GM23338 (cell line): Measurements from ENCODE around the gene SPECC1. TPM values are rescaled to one million over a fixed set of nuclear protein-coding genes. Genes with fewer than 3 reads are reported as not detected.
A peak's percentile ranks its signal among the peaks of the same experiment; 100 is the strongest.

Experiments used
- ATAC-seq: fragments of 200-7000 bp; cut with Tn5 transposase; 3 replicates; pipeline ENCODE4 v1.9.1; 2020
- DNase-seq: peaks from one replicate; pipeline ENCODE4 v3.0.0-alpha.2; 2015; ENCODE audit warnings: low spot score
- H2AFZ ChIP-seq: fragments of 200-600 bp; sonication (generic); 2 replicates; pipeline ENCODE4 v1.8.0; 2016; ENCODE audit warnings: antibody characterized with exemption, mild to moderate bottlenecking, moderate library complexity
- H3F3A ChIP-seq: fragments of 200-600 bp; sonication (generic); replicated peaks from 2 replicates; pipeline ENCODE4 v1.8.0; 2017; ENCODE audit warnings: antibody characterized with exemption, mixed run types, low read depth
- H3K27ac ChIP-seq: fragments of 200-600 bp; sonication (generic); 2 replicates; pipeline ENCODE4 v1.6.1; 2016; ENCODE audit warnings: low read depth
- H3K27me3 ChIP-seq: fragments of 200-600 bp; sonication (generic); 2 replicates; pipeline ENCODE4 v1.8.0; 2016; ENCODE audit warnings: mild to moderate bottlenecking, mixed run types, moderate library complexity; ENCODE audit not compliant: insufficient read depth
- H3K36me3 ChIP-seq: fragments of 200-600 bp; sonication (generic); 2 replicates; pipeline ENCODE4 v1.8.0; 2016; ENCODE audit warnings: mild to moderate bottlenecking; ENCODE audit not compliant: insufficient read depth
- H3K4me1 ChIP-seq: fragments of 200-600 bp; sonication (generic); 2 replicates; pipeline ENCODE4 v1.8.0; 2016; ENCODE audit warnings: mild to moderate bottlenecking, moderate library complexity; ENCODE audit not compliant: insufficient read depth
- H3K4me2 ChIP-seq: fragments of 200-600 bp; sonication (generic); 2 replicates; pipeline ENCODE4 v1.7.1; 2017; ENCODE audit warnings: mixed run types
- H3K4me3 ChIP-seq: fragments of 200-600 bp; sonication (generic); 2 replicates; pipeline ENCODE4 v1.6.1; 2016; ENCODE audit warnings: mixed run types
- H3K79me2 ChIP-seq: fragments of 200-600 bp; sonication (generic); replicated peaks from 2 replicates; pipeline ENCODE4 v1.8.0; 2017; ENCODE audit warnings: mild to moderate bottlenecking; ENCODE audit not compliant: insufficient read depth
- H3K9me2 ChIP-seq: fragments of 200-600 bp; sonication (generic); 2 replicates; pipeline ENCODE4 v1.8.0; 2017; ENCODE audit not compliant: insufficient read depth
- H4K20me1 ChIP-seq: fragments of 200-600 bp; sonication (generic); replicated peaks from 2 replicates; pipeline ENCODE4 v1.8.0; 2017; ENCODE audit warnings: mild to moderate bottlenecking; ENCODE audit not compliant: insufficient read depth
- H3K27ac Mint-ChIP-seq: 2 replicates; pipeline ENCODE4 v1.8.0; 2020; ENCODE audit warnings: inconsistent platforms, mild to moderate bottlenecking, moderate library complexity, mixed read lengths
- H3K27me3 Mint-ChIP-seq: 3 replicates; pipeline ENCODE4 v1.8.0; 2022; ENCODE audit warnings: low read depth, mild to moderate bottlenecking, moderate library complexity, mixed read lengths, inconsistent platforms; ENCODE audit not compliant: insufficient read depth, poor library complexity
- H3K36me3 Mint-ChIP-seq: 3 replicates; pipeline ENCODE4 v1.8.0; 2021; ENCODE audit warnings: low read depth, mild to moderate bottlenecking, inconsistent platforms, moderate library complexity, mixed read lengths
- H3K4me1 Mint-ChIP-seq: 3 replicates; pipeline ENCODE4 v1.8.0; 2020; ENCODE audit warnings: mild to moderate bottlenecking, inconsistent platforms, mixed read lengths
- H3K4me3 Mint-ChIP-seq: 3 replicates; pipeline ENCODE4 v1.8.0; 2021; ENCODE audit warnings: moderate library complexity, mild to moderate bottlenecking, inconsistent platforms, mixed read lengths
- H3K9me3 Mint-ChIP-seq: 3 replicates; pipeline ENCODE4 v1.8.0; 2020; ENCODE audit warnings: moderate library complexity, mild to moderate bottlenecking, inconsistent platforms, mixed read lengths
- CTCF ChIP-seq, 2 experiments: fragments of 200-600 bp in 1 of 2; sonication (generic) in 1 of 2; conservative IDR thresholded peaks; 2 replicates each; pipeline versions ENCODE4 v1.5.1 to v1.6.1; 2016 to 2017; ENCODE audit warnings: antibody characterized with exemption in 2 of 2, low read depth in 2 of 2, mild to moderate bottlenecking in 2 of 2, moderate library complexity in 1 of 2
- EZH2 ChIP-seq: fragments of 200-600 bp; sonication (generic); IDR thresholded peaks from one replicate; pipeline ENCODE4 v1.8.0; 2017; ENCODE audit warnings: antibody characterized with exemption, mild to moderate bottlenecking, low read depth; ENCODE audit not compliant: unreplicated experiment
- EZH2phosphoT487 ChIP-seq: fragments of 200-600 bp; sonication (generic); IDR thresholded peaks from one replicate; pipeline ENCODE4 v1.8.1; 2018; ENCODE audit warnings: antibody characterized with exemption; ENCODE audit not compliant: unreplicated experiment
- REST ChIP-seq: IDR thresholded peaks from one replicate; pipeline ENCODE4 v1.6.1; 2018; ENCODE audit warnings: antibody characterized with exemption; ENCODE audit not compliant: unreplicated experiment
- STAT1 ChIP-seq: IDR thresholded peaks from one replicate; pipeline ENCODE4 v1.6.1; 2016; ENCODE audit warnings: antibody characterized with exemption; ENCODE audit not compliant: unreplicated experiment
- ZNF114 ChIP-seq: fragments of 250-450 bp; sonication (Bioruptor Pico); IDR thresholded peaks from 2 replicates; pipeline ENCODE4 v1.5.0; 2020; ENCODE audit warnings: mild to moderate bottlenecking, moderate library complexity
- ZNF462 ChIP-seq: fragments of 250-450 bp; sonication (Bioruptor Pico); IDR thresholded peaks from 2 replicates; pipeline ENCODE4 v1.5.0; 2020; ENCODE audit warnings: mild to moderate bottlenecking, moderate library complexity
- polyA plus RNA-seq: library from polyadenylated mRNA; unstranded; fragments of >200 nt; fragmentation: Nextera tagmentation; extraction: Ambion mirVana; gene quantifications from 2 replicates; pipeline ENCODE4 v1.2.1, GENCODE V29; 2016
- total RNA-seq: library from RNA; depleted of rRNA; stranded (reverse); fragments of >200 nt; shearing (Covaris generic); gene quantifications from 2 replicates; pipeline ENCODE4 v1.2.3, GENCODE V29; 2014

SPECC1 gene
- total and polyA plus RNA-seq, 2 experiments from 2014 or later = 42.6 to 101 TPM

GRCh38 chr17:19992803-19993713 is 16.1 kb upstream of the SPECC1 start:
- H3K9me2 ChIP-seq = peaks cover 7% of the 10 kb centered on the region
- DNase-seq (peak; percentile 98), ATAC-seq (peak; percentile 99)
- no peaks in the 10 kb centered on the region for H3K27me3 ChIP-seq
- peak overlapping the region; percentile 29; the same call in 1 of the 2 replicates for H3K4me3 ChIP-seq
- no peak overlapping the region for H3K4me2 ChIP-seq
- H3K27ac ChIP-seq = peak overlapping the region; percentile 46
- no peaks in the 10 kb centered on the region for H3K4me1 ChIP-seq
- no peak overlapping the region for H2AFZ ChIP-seq
- H3F3A ChIP-seq = no peaks in the 10 kb centered on the region
- H3K9me3 Mint-ChIP-seq = no peaks in the 10 kb centered on the region
- peaks cover 5% of the 10 kb centered on the region for H3K4me1 Mint-ChIP-seq
- peak overlapping the region; percentile 84; the same call in 1 of the 2 replicates for H3K27ac Mint-ChIP-seq
- no peaks in the 10 kb centered on the region for H3K79me2 ChIP-seq
- no peaks in the 10 kb centered on the region for H4K20me1 ChIP-seq
- H3K36me3 Mint-ChIP-seq = no peaks in the 10 kb centered on the region; the same call in 2 of the 3 replicates
- H3K4me3 Mint-ChIP-seq = no peak overlapping the region; the same call in 2 of the 3 replicates
- H3K36me3 ChIP-seq = no peaks in the 10 kb centered on the region
- TF ChIP-seq CTCF (conservative IDR thresholded peaks at IDR 0.05; ENCODE audit: low read depth in 2 of 2) (peak; percentile 65 to 86), REST (no peak)
- H3K27me3 Mint-ChIP-seq = peaks cover 16% of the 10 kb centered on the region

- Histone ChIP-seq H2AFZ (no peak overlapping the region), H3K4me3 (no peak overlapping the region), H3K4me1 (no peaks in the 10 kb centered on the region), H3K27ac (no peak overlapping the region), H3K36me3 (no peaks in the 10 kb centered on the region), H3K9me2 (no peaks in the 10 kb centered on the region; the same call in 1 of the 2 replicates), H3K79me2 (no peaks in the 10 kb centered on the region), H3K4me2 (no peak overlapping the region), H4K20me1 (no peaks in the 10 kb centered on the region), H3F3A (no peaks in the 10 kb centered on the region), H3K27me3 (no peaks in the 10 kb centered on the region)
- no peak overlapping the region for H3K4me3 Mint-ChIP-seq
- H3K27me3 Mint-ChIP-seq = peaks cover 21% of the 10 kb centered on the region
- no peaks in the 10 kb centered on the region for H3K9me3 Mint-ChIP-seq
- no peak overlapping the region for H3K27ac Mint-ChIP-seq
- H3K36me3 Mint-ChIP-seq = no peaks in the 10 kb centered on the region; the same call in 2 of the 3 replicates
- H3K4me1 Mint-ChIP-seq = peaks cover 4% of the 10 kb centered on the region
- ATAC-seq (no peak), DNase-seq (no peak)
- no peak for TF ChIP-seq STAT1
- no peak for TF ChIP-seq EZH2
- TF ChIP-seq ZNF114 (CRISPR knock-in tag) = no peak
- TF ChIP-seq EZH2phosphoT487 = no peak
- TF ChIP-seq ZNF462 = no peak
These were observed 13.1 kb upstream of the SPECC1 start for GRCh38 chr17:19996086-19996485.
